ENCODE measurements around the gene MDFI.

- TF ChIP-seq POLR2A (IDR thresholded peaks at IDR 0.05) (no peak), CTCF (IDR thresholded peaks at IDR 0.05) (no peak)
Measured at GRCh38 chr6:41648070-41648585, 9.9 kb downstream of the MDFI start.
